ENCODE results near the gene ALKBH7. TPM values are rescaled to one million over a fixed set of nuclear protein-coding genes. Genes with fewer than 3 reads are reported as not detected.

Gene ALKBH7
- total and polyA plus RNA-seq, 2 of the 13 experiments (the other 11 are each of a cell fraction or from before 2014, with no cell fraction given): 29.6 to 45.9 TPM

DNA sequence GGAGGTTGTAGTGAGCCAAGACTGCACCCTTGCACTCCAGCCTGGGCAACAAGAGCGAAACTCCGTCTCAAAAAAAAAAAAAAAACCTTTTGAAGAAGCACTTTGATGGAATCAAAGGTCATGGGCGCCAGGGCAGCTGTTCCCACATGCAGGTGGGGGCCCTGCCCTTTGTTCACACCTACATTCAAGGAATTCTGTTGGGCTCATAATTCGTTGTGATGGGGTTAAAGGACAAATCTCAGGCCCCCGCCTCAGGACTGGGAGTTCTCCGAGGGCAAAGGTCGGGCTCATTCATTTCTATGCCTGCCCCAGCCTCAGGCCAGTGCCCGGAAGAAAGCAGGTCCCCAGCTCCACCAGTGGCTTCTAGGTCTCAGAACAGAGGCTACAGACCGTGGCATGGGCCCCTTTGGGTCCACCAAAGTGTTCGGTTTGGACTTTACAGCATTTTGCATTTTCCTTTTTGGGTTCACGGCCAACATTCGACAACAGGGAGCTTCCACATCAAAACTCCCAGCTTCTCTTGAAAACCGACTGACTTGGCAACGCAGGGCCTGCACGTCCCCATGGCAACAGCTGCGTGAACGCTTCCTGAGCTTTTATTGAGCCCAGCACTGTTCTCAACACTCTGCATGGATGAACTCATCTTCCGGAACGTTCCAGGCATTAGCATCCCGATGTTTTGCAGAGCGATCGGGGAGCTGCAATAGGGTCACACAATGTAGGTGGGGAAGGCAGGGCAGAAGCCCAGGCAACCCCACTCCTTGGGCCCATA, 30.4 kb downstream of the ALKBH7 start (continued):
- TF ChIP-seq XRCC5 (optimal IDR thresholded peaks at IDR 0.05; ENCODE audit: low read length) (peak; percentile 58), ZBTB7B (CRISPR knock-in tag; IDR thresholded peaks at IDR 0.05) (peak; percentile 41; the same call in 1 of the 2 replicates), ZKSCAN8 (CRISPR knock-in tag; IDR thresholded peaks at IDR 0.05; ENCODE audit: borderline replicate concordance) (no peak), MBD4 (IDR thresholded peaks at IDR 0.05; ENCODE audit: borderline replicate concordance, low read length) (no peak), ZFY (CRISPR knock-in tag; IDR thresholded peaks at IDR 0.05) (0 out of 2 replicates have a peak, but pooled peaks have one; percentile 12), NFE2L1 (CRISPR knock-in tag; IDR thresholded peaks at IDR 0.05; ENCODE audit: borderline replicate concordance) (0 out of 2 replicates have a peak, but pooled peaks have one; percentile 43), HMG20A (CRISPR knock-in tag; IDR thresholded peaks at IDR 0.05; ENCODE audit: borderline replicate concordance) (peak; percentile 56; the same call in 1 of the 2 replicates), ZNF253 (CRISPR knock-in tag; IDR thresholded peaks at IDR 0.05; ENCODE audit: borderline replicate concordance) (0 out of 2 replicates have a peak, but pooled peaks have one; percentile 49), KLF12 (CRISPR knock-in tag; IDR thresholded peaks at IDR 0.05; ENCODE audit: borderline replicate concordance) (peak; percentile 53; the same call in 1 of the 2 replicates), GFI1 (CRISPR knock-in tag; IDR thresholded peaks at IDR 0.05; ENCODE audit: borderline replicate concordance) (peak; percentile 94), ZNF790 (CRISPR knock-in tag; IDR thresholded peaks at IDR 0.05; ENCODE audit: borderline replicate concordance) (no peak), ZNF362 (CRISPR knock-in tag; IDR thresholded peaks at IDR 0.05; ENCODE audit: borderline replicate concordance) (peak; percentile 95), ETV5 (CRISPR knock-in tag; IDR thresholded peaks at IDR 0.05; ENCODE audit: borderline replicate concordance) (0 out of 2 replicates have a peak, but pooled peaks have one; percentile 11), HOXA3 (CRISPR knock-in tag; IDR thresholded peaks at IDR 0.05) (peak; percentile 40; the same call in 1 of the 2 replicates), ZNF614 (CRISPR knock-in tag; IDR thresholded peaks at IDR 0.05; ENCODE audit: borderline replicate concordance) (0 out of 2 replicates have a peak, but pooled peaks have one; percentile 12), TEAD3 (CRISPR knock-in tag; optimal IDR thresholded peaks at IDR 0.05; ENCODE audit: borderline replicate concordance) (peak; percentile 44), RFX5 (IDR thresholded peaks at IDR 0.05; ENCODE audit: low read depth, low read length) (peak; percentile 96), THAP11 (CRISPR knock-in tag; IDR thresholded peaks at IDR 0.05) (peak; percentile 41), ZNF563 (CRISPR knock-in tag; IDR thresholded peaks at IDR 0.05) (0 out of 2 replicates have a peak, but pooled peaks have one; percentile 26), ZNF468 (CRISPR knock-in tag; IDR thresholded peaks at IDR 0.05) (0 out of 2 replicates have a peak, but pooled peaks have one; percentile 40), HES4 (CRISPR knock-in tag; IDR thresholded peaks at IDR 0.05; ENCODE audit: borderline replicate concordance) (no peak), GTF2F1 (IDR thresholded peaks at IDR 0.05; ENCODE audit: low read length) (no peak), FOXP1 (IDR thresholded peaks at IDR 0.05) (no peak), FOXP1 (CRISPR knock-in tag; IDR thresholded peaks at IDR 0.05) (peak; percentile 19; the same call in 1 of the 2 replicates)
- TF ChIP-seq, protein P1, sequence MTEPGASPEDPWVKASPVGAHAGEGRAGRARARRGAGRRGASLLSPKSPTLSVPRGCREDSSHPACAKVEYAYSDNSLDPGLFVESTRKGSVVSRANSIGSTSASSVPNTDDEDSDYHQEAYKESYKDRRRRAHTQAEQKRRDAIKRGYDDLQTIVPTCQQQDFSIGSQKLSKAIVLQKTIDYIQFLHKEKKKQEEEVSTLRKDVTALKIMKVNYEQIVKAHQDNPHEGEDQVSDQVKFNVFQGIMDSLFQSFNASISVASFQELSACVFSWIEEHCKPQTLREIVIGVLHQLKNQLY (CRISPR knock-in tag; IDR thresholded peaks at IDR 0.05): no peak
- TF ChIP-seq, protein P2, sequence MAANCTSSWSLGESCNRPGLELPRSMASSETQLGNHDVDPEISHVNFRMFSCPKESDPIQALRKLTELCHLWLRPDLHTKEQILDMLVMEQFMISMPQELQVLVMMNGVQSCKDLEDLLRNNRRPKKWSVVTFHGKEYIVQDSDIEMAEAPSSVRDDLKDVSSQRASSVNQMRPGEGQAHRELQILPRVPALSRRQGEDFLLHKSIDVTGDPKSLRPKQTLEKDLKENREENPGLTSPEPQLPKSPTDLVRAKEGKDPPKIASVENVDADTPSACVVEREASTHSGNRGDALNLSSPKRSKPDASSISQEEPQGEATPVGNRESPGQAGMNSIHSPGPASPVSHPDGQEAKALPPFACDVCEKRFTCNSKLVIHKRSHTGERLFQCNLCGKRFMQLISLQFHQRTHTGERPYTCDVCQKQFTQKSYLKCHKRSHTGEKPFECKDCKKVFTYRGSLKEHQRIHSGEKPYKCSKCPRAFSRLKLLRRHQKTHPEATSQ (CRISPR knock-in tag; IDR thresholded peaks at IDR 0.05; ENCODE audit: borderline replicate concordance): 0 out of 2 replicates have a peak, but pooled peaks have one; percentile 19
- TF ChIP-seq, protein P3, sequence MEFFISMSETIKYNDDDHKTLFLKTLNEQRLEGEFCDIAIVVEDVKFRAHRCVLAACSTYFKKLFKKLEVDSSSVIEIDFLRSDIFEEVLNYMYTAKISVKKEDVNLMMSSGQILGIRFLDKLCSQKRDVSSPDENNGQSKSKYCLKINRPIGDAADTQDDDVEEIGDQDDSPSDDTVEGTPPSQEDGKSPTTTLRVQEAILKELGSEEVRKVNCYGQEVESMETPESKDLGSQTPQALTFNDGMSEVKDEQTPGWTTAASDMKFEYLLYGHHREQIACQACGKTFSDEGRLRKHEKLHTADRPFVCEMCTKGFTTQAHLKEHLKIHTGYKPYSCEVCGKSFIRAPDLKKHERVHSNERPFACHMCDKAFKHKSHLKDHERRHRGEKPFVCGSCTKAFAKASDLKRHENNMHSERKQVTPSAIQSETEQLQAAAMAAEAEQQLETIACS (CRISPR knock-in tag; IDR thresholded peaks at IDR 0.05): no peak
